SHP77 (cell line): Measurements from ENCODE around the gene COX7A2L.

Experiments
- DNase-seq, 2 experiments: peaks; one replicate each; lab custom pipeline; 2025; lab: John Stamatoyannopoulos, UW

Gene COX7A2L

GRCh38 chr2:42317945-42318344 lies 43.1 kb downstream of the COX7A2L start:
- DNase-seq = no peak

- no peak for DNase-seq
Observed at GRCh38 chr2:42317486-42317885, 43.5 kb downstream of the COX7A2L start.

DNA sequence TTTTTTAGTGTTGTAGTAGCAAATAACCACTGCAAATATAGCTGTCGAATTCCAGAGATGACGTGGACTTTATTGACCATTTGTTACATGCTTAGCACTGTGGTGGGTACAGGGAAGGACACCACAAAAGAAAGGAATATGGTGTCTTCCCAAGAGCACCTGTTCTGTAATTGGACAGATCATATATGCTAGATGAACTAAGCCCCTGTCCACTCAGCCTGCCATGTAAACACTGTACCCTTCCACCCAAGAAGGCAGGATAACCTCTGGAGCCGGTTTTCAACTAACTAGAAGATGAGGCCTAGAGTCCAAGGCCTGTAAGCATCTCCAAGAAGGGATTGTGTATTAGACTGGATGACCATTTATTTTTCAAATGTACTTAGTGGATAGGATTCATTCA lies 44.1 kb downstream of the COX7A2L start:
- no peak for DNase-seq

DNA sequence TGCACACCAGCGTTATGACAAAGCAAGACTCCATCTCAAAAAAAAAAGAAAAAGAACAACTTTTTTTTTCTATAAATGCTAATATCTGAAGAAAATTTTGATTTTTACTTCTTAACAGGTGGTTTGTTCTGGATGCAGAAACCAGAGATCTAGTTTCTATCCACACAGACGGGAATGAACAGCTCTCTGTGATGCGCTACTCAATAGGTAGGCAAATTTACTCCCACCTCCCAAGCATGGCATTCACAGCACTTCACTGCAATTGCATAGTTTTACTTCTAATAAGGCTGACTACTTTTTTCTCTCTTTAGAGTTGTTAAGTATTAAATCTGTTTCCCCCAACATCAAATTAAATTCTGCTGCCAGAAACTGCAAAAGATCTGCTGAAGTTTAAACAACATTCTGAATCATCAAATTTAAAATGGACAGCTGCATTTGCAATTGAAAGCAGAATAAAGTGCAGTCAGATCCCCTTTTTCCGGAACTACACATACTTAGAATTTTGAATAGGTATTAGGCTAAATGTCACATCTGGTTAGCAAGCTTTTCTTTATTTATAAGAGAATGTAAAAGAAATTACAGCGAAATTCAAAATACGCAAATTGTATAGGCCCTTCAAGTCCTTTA lies 45.1 kb downstream of the COX7A2L start:
- no peak for DNase-seq

DNA sequence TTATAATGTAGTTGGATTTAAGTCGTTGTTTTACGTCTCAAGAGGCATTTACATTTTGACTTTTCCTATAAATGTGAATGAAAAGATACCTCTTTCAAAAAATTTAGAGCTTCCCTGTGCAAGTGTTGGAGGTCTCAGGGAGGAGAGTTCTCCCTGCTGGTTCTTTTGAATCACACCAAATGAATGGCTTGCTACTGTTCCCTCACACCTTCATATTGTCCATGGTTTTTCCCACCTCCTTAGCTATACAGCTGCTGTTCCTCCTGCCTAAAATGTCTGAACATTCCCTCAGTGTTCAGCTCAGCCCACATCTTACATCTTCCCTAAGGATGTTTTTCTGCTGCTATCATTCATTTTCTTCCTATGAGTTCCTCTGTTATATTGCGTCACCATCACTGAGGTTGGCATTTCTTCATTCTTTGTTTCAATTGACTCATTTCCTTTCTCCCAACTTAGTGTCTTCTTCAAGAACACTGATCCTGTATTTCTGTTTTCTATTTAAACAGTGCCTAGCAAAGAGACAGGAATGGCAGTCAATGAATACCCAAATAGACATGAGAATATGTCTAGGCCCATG lies 46.0 kb downstream of the COX7A2L start:
- DNase-seq = no peak

- DNase-seq = no peak
Observed at GRCh38 chr2:42312106-42312505, 48.9 kb downstream of the COX7A2L start.

- DNase-seq = no peak
Observed at GRCh38 chr2:42310007-42310515, 51.0 kb downstream of the COX7A2L start.

GRCh38 chr2:42309366-42309765 lies 51.7 kb downstream of the COX7A2L start:
- no peak for DNase-seq

DNA sequence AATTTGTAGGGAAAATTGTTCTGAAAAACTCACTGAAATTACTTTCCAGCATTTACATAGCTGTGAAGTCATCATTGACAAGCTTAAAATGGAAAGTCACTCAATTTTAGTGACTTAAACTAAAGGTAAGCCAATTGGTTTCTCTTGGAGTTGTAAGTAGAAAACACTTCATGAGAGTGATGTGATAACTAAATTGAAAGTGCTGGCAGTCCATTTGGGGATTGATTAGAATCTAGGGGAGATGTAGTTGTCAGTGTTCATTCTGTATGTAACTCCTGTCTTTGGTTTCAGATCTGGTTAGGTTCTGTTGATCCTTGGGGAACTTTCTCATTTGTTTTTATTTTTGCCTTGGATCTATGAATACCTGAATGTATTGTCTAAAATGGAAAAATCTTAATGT lies 53.8 kb downstream of the COX7A2L start:
- no peak for DNase-seq

DNA sequence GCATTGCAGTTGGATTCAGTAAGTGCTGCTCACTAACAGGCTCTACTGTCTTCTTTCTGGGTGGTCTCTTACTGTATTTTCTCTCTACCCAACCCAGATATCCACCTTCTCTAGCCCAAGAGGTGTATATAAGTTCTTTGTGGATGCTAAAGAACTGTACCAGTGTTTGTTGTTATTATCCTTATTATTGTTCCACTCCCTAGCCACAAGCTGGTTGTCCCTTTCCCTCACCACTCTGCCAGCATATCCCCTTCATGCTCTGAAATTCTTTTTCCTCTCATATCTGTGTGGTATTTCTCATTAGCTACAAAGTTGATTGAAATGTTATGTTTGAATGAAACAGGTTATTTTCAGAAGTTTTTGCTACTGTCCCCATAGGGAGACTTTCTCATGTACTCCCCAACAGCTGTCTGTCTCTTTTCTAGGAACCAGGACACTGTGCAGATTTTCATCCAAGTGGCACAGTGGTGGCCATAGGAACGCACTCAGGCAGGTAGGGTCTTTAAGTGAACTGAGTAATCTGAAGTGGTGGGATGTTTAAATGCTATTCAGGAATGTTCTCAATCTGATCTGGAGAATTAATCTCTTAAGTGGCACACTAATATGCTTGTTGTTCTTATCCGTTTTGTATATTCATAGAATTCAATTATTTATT lies 56.8 kb downstream of the COX7A2L start:
- no peak for DNase-seq

- no peak for DNase-seq
Observed at GRCh38 chr2:42303252-42303651, 57.8 kb downstream of the COX7A2L start.

GRCh38 chr2:42300527-42300926 lies 60.5 kb downstream of the COX7A2L start:
- DNase-seq = no peak
